Skin epidermis (tissue), 12 donors: ENCODE measurements around the gene XK.
"Not testable (repeated sequence)": the region's sequence is repeated elsewhere in the genome, so short reads cannot be mapped to it uniquely, and the experiment has no call there.

Experiments
- H3K27ac ChIP-seq, 21 experiments: fragments of 200-600 bp; sonication (generic) in 11 of 21; one replicate each; pipeline ENCODE4 v1.5.0; 2020; ENCODE audit warnings: mild to moderate bottlenecking in 3 of 21, inconsistent platforms in 2 of 21, moderate library complexity in 2 of 21
- H3K4me3 ChIP-seq, 7 experiments: fragments of 200-600 bp; sonication (generic) in 2 of 7; one replicate each; pipeline ENCODE4 v1.5.0; 2020; ENCODE audit warnings: inconsistent platforms in 2 of 7, mild to moderate bottlenecking in 2 of 7, moderate library complexity in 1 of 7

Gene XK

DNA sequence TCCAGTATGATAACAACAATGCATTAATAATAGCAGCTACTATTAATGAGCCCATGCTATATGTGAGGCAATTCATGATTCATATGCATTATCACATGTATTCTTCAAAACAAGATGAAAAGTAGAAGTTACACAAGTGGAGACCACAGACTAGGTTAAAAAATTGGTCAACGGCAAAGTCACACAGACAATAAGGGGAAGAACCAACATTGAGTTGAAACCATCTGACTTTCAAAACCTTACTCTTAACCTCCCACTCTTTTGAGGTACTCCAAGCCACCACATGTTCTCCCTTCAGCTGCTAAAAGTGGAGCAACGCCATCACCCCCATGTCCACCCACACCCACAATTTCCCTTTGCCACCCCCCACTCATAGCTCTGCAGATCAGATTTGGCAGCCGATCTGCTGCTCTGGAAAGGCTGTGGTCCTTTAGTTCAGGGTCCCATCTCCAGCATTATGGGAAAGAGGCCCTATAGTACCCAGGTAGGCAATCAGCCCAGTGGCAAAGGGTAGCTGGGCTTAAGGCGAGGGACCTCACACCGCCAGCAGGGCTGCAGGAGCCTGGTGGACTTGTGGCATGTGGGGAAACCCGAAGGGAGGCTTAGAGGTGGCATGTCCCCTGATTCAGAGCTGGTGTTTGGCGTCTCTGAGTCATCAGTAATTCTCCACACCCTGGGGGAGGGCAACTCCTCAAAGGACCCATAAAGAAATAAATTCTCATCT is 60.8 kb downstream of the XK start:
- Histone ChIP-seq H3K27ac (peak overlapping the region in 2 of 21 experiments; percentile 6 to 16), H3K4me3 (no peak overlapping the region)

DNA sequence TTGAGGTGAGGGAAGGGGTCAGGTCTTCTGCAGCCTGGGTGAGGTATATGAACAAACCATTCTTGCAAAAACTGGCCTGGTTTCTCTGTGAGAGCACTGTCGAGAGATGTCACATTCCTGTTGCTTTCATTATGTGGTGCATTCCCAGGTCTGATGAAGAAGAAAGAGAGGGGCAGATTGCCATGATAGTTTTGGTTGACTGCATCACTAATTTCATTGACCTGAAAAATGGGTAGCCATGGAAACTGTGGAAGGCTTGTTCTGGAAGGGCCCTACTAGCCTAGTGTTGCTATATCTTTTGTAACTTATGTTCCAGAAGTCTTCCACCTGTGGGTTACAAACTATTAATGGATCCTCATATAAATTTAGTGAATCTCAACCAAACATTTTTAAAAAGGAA is 61.4 kb downstream of the XK start:
- no peak overlapping the region for H3K4me3 ChIP-seq
- peak overlapping the region in 1 of 21 experiments; percentile 16 for H3K27ac ChIP-seq

DNA sequence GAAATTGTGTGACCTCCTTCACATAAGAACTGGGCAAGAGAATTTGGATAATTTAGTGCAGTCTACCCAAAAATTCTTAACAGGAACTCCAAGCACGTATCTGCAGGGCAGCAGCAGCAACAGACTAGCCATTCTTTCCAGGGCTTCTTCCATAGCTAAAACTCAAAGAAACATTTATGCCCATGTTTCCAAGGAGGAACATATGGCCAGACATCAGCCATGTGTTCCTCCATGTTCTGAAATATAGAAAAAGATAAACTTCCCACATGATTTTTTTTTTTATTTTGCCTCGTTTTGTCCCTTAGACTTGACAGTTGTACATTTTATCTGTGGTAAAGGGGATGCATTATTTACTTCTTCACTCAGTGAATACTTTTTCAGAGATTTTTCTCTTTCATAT is 66.7 kb downstream of the XK start:
- H3K27ac ChIP-seq: no peak overlapping the region
- no peak overlapping the region for H3K4me3 ChIP-seq

DNA sequence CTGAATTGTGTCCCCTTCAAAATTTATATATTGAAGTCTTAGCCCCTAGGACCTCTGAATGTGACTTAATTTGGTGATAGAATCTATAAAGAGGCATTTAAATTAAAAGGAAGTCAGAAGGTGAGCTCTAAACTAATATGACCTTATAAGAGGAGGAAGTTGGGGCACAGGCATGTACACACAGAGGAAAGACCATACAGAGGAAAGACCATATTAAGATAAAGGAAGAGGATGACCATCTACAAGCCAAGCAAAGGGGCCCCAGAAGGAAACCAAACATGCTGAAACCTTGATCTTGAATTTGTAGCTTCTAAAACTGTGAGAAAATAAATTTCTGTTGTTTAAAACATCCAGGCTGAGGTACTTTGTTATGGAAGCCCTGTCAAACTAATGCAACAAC is 67.3 kb downstream of the XK start:
- no peak overlapping the region for H3K27ac ChIP-seq
- no peak overlapping the region for H3K4me3 ChIP-seq

DNA sequence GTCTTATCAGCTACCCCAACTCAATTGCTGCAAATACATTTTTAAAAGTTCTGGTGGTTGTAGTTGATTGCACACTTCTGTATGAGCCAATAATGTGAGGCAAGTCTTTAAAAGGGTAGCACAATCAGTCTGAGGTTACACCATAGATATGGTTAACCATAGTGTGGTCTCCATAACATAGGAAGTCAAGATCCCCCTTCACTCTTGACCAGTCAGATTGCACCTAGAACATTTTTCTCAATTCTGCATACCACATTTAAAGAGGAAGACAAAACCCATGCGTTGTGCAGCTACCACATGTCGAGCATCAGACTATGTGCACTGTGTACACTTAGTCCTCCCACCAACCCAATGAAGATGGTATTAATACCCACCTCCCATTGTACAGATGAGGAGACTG is 67.8 kb downstream of the XK start:
- Histone ChIP-seq H3K27ac (peak overlapping the region in 1 of 21 experiments; percentile 43), H3K4me3 (no peak overlapping the region)

DNA sequence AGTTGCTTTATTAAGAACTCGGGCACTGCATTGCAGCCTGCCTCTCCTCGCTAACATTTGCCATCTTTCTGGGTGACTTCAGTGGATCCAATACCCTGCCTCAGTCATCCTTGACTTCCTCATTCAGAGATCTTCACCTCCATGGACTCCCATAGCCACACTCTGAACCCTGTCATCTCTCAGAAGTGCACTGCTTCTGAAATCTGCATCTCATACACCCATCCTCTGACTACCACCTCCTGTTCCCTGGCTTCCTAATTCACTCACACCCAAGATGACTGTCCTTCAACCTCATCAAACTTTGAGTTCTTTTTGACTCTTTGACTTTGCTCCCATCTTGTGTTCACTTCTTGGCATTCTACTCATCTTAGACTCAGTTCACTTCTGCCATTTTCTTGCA is 68.9 kb downstream of the XK start:
- Histone ChIP-seq H3K4me3 (no peak overlapping the region), H3K27ac (peak overlapping the region in 5 of 21 experiments; percentile 12 to 67 (median 45))

DNA sequence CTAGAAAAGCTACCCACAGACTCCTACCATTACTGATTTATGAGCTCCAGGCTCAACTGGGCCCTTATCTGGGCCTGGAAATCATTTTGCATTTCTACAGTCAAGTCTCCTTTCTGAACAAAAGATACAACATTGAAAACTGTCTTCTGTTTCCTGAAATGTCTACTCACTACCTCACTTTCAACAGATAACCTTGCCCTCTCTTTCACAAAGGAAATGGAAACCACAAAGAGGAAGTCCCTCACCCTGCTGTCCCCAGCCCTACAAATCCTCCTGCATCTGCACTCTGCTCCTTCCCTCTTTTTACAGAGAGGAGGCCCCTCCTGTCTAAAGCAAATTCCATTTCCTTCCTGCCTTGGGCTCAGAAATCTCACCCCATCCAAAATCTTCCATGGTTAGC is 69.4 kb downstream of the XK start:
- H3K27ac ChIP-seq: peak overlapping the region in 5 of 21 experiments; percentile 12 to 67 (median 45)
- no peak overlapping the region for H3K4me3 ChIP-seq

DNA sequence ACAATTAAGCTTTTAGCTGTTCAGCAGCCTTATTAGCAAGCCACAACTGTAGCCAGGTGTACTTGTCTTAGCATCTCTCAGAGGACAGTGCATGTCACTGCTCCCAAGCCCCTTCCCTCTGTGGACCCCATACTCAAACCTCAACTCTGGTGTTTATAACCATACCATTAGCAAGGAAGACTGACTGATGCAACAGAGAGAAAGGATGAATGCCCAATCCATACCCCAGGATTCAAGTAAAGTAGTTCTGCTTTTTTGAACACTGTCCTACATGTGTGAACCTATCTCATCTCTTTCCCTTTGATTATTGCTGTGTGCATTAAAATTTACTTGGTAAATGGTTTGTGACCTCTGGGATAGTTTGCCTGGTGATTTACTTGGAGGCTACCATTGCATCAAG is 71.5 kb downstream of the XK start:
- Histone ChIP-seq H3K27ac (no peak overlapping the region), H3K4me3 (no peak overlapping the region)

DNA sequence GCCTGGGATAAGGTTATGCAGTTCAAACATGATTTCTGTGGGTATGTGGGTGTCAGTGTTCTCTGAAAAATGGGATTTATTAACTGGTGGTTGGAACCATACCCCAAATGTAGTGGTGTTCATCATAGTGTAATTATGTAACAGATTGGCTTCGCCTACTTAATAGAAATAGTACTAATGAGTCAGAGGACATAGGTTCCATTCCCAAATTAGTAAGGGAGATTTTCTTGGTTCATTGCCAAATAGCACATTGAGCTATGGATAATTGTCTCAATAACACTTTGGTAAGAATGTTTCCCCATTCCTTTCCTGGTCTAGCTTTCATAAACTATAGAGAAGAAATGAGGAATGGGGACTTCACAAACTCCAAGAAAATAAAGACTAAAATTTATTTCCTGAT is 73.8 kb downstream of the XK start:
- no peak overlapping the region for H3K27ac ChIP-seq
- no peak overlapping the region for H3K4me3 ChIP-seq

DNA sequence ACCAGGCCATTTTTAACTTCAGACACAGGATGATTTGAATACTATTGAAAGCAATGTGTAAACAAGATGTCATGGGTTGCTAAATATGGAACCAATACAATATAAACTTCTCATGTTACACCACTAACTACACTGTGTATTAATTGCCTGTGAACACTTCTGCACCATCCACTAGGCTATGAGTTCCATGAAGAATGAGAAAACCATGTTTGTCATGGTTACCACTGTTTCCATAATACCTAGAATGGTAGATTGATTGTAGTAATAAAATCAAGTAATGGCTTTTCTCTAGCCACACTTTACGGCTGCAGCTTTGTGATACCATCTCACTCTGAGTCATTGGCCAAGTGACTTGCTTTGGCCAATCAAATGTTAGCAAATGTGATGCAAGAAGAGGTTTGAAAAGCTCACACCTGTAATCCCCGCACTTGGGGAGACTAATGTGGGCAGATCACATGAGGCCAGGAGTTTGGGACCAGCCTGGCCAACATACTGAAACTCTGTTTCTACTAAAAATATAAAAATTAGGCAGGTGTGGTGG is 74.4 kb downstream of the XK start:
- Histone ChIP-seq H3K27ac (no peak overlapping the region), H3K4me3 (no peak overlapping the region)

DNA sequence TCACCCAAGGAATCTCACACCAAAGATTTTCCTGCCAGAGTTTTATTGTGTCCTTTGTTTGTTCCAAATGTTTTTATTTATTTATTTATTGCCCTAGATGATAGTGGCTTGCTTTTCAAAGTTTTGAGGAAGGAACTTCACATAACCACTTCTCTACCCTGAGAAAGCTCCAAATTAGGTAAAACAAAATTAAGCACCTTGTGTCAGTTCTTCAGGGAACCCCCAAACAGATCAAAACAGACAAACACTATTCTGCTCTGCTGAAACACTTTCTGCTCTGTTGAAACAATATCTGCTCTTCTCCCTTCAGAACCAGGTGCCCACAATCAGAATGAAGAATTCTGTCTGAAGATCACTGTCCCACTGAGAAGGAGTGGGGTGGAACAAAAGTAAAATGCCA is 77.8 kb downstream of the XK start:
- no peak overlapping the region for H3K4me3 ChIP-seq
- H3K27ac ChIP-seq: peak overlapping the region in 1 of 21 experiments; percentile 21

DNA sequence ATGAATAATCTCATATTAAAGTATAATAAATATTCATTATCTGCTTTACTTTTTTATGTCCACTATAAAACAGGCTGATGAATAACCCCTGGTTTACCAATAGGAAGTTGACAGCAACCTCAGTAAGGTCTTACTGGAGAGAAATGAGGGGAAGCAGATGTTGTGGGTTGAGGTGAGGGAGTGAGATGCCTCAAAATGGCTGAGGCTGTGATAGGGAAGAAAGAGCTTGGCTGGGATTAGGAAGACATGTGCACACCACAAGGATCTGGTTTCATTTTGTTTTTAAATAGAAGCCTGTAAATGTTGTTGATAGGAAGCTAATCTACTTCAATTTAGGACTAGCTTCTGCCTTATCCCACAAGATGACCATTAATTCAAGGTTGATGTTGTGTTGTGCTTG is 79.9 kb downstream of the XK start:
- Histone ChIP-seq H3K4me3 (no peak overlapping the region), H3K27ac (no peak overlapping the region)

DNA sequence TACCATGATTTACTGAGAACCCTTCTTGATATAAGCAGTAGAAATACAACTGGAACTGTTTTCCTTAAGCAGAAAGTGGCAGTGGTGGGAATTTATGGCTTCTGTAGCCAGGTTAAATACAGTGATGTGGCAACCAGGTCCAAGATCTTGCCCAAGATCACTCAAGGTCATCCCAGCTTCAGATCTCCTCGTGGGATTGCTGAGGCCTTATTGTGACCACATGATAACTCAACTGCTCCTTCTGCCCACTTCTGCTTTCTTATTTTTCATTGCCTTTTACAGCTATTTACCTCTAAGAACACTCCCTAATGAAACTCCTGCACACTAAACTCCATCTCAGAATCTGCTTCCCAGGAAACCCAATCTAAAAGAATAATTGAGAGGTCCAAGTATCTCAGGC is 81.8 kb downstream of the XK start:
- H3K27ac ChIP-seq: no peak overlapping the region
- H3K4me3 ChIP-seq: no peak overlapping the region

DNA sequence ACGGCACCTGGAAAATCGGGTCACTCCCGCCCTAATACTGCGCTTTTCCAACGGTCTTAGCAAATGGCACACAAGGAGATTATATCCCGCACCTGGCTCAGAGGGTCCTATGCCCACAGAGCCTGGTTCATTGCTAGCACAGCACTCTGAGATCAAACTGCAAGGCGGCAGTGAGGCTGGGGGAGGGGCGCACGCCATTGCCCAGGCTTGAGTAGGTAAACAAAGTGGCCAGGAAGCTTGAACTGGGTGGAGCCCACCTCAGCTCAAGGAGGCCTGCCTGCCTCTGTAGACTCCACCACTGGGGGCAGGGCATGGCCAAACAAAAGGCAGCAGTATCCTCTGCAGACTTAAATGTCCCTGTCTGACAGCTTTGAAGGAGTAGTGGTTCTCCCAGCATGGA is 83.3 kb downstream of the XK start:
- not testable (repeated sequence) for H3K4me3 ChIP-seq, H3K27ac ChIP-seq

DNA sequence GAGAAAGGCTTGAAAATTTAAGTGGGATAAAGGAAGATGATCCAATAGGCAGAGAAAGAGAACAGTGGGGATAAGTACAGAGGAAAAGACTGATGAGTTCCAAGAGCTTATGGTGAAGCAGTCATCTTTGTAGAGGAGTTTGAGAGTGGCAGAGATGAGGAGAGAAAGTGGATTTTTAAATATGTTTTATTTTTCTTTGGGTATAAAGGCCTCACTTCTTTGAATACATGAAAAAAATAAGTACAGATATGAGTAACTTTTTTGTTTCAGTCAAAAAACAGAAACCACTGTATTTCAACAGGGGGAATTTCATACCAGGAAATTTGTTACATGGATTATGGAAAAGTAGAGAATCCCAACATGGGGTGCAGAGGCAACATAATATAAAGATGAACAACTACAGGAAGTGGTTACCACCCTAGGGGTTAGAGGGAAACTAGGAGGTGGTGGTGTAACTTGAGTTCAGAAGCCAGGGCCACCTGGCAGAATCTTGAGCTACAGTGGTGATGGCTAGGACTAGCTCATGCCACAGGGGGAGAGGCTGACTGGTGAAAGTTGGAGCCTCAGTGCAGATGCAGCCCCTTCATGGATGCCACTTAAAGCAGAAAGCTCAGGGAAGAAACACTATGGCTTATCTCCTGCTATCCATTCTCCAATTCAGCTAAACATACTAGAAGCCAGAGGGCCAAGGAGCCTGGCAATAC is 90.8 kb downstream of the XK start:
- Histone ChIP-seq H3K4me3 (no peak overlapping the region), H3K27ac (peak overlapping the region in 3 of 21 experiments; percentile 9 to 57 (median 30))

DNA sequence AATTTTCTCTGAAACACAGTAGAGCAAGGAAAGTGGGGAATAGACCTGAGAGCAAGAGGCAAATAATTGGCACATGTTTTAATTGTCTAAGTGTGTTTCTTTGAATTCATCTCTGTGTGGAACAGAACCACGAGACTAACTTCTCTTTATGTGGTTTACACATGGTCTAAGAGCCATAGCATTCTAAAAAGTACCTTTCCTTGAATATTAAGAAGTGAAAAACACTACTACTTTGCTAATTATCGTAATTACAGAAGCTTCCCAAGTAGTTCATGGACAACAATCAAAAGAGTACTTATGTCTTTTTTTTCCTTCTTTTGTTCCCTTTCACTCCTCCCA is 91.4 kb downstream of the XK start:
- Histone ChIP-seq H3K4me3 (no peak overlapping the region), H3K27ac (peak overlapping the region in 1 of 21 experiments; percentile 9)

DNA sequence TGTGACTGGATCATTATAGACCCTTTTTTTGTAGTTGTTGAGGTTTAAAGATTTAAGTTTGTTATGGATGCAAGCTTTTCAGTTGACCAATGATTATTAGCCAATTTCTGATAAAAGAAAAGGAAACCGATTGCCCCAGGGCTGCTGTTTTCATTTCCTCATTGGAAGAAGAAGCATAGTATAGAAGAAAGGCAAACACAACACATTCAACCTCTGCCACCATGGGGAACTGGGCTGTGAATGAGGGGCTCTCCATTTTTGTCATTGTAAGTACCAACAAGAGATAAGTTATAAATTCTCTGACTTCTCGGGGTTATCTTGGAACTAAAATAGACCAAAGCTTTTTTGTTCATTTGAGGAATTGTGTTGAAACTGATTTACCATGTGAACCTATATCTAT is 94.3 kb downstream of the XK start, which contains the start of gene CYBB:
TSS of gene CYBB (plus strand) at position 203 of the 400 bp plus-strand sequence. CDS start at position 222, 19 bp downstream.
- Histone ChIP-seq H3K27ac (peak within 1 kb of the TSS in 3 of 21 experiments; percentile 7 to 40 (median 21)), H3K4me3 (peak within 1 kb of the TSS in 1 of 7 experiments; percentile 3)

DNA sequence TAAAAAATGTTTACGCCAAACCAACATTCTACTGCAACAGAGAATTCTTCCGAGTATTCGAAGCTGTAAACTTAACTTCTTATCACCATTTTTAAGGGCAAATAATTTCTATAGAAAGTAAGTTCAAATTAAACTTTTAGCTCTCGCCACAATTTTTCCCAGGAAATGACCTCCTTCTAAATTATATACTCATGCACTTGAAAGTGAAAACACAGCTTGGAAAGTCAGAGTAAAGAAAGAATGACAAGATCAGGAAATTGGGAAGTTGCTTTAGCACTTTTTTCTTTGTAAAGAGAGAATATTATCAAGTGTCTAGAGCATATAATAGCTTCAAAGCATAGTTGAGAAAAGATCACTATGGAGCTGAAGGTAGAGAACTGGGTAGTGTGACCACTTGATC is 95.5 kb downstream of the XK start:
- peak overlapping the region in 1 of 7 experiments; percentile 3 for H3K4me3 ChIP-seq
- peak overlapping the region in 4 of 21 experiments; percentile 7 to 40 (median 24) for H3K27ac ChIP-seq
